H1 (cell line): ENCODE data around the gene LTC4S. TPM values are rescaled to one million over a fixed set of nuclear protein-coding genes. Genes with fewer than 3 reads are reported as not detected.

Experiments
- CHD1 ChIP-seq: IDR thresholded peaks from 2 replicates; pipeline ENCODE4 v1.6.1; 2012; ENCODE audit warnings: low read depth, low read length, improper control_type of control experiment
- FOSL1 ChIP-seq: IDR thresholded peaks from 2 replicates; pipeline ENCODE4 v1.6.1; 2011; ENCODE audit warnings: mild to moderate bottlenecking, low read depth, low read length, moderate library complexity; ENCODE audit not compliant: insufficient read depth
- HDAC2 ChIP-seq, 2 experiments: fragments of 300-600 bp in 1 of 2; sonication (generic) in 1 of 2; IDR thresholded peaks; 2 replicates each; pipeline ENCODE4 v1.6.1; 2011 to 2012; ENCODE audit warnings: low read depth in 2 of 2, low read length in 2 of 2, mild to moderate bottlenecking in 2 of 2, moderate library complexity in 2 of 2, borderline replicate concordance in 1 of 2, inconsistent platforms in 1 of 2
- PHF8 ChIP-seq: fragments of 200-600 bp; sonication (generic); conservative IDR thresholded peaks from 2 replicates; pipeline ENCODE4 v1.7.1; 2012; ENCODE audit warnings: low read depth, mild to moderate bottlenecking, inconsistent platforms, low read length, moderate library complexity
- POLR2AphosphoS5 ChIP-seq: IDR thresholded peaks from 2 replicates; pipeline ENCODE4 v1.6.1; 2011; ENCODE audit warnings: low read depth, low read length
- RBBP5 ChIP-seq: IDR thresholded peaks from 2 replicates; pipeline ENCODE4 v1.7.1; 2012; ENCODE audit warnings: low read depth, mild to moderate bottlenecking, inconsistent platforms, low read length, moderate library complexity, borderline replicate concordance
- SP2 ChIP-seq: IDR thresholded peaks from 2 replicates; pipeline ENCODE4 v1.6.1; 2012; ENCODE audit warnings: mild to moderate bottlenecking, low read length, inconsistent platforms
- SRF ChIP-seq: IDR thresholded peaks from 2 replicates; pipeline ENCODE4 v1.6.1; 2011; ENCODE audit warnings: mild to moderate bottlenecking, low read depth, low read length, moderate library complexity
- polyA plus RNA-seq, 7 experiments: library from polyadenylated mRNA; depleted of rRNA in 3 of 7; stranded (reverse) in 5 of 7; unstranded in 2 of 7; fragments of >200 nt in 5 of 7; fragments of 200-250 nt in 2 of 7; gene quantifications; 1 replicate in 5 of 7; 2 replicates in 1 of 7; 4 replicates in 1 of 7; pipeline versions ENCODE4 v1.2.1 to v1.2.3, GENCODE V29; 2011 to 2013; ENCODE audit warnings: missing spikeins in 2 of 7, mixed read lengths in 2 of 7
- total RNA-seq: library from RNA; stranded (reverse); fragmentation: NEBNext Ultra II Directional; extraction: Animal tissue kit (Norgen Biotek cat#: 25700); gene quantifications from 2 replicates; pipeline ENCODE4 v1.2.1, GENCODE V29; 2021
- TF ChIP-seq, protein P1 (sequence below): IDR thresholded peaks from 2 replicates; pipeline ENCODE4 v1.6.1; 2012; ENCODE audit warnings: inconsistent platforms
- TF ChIP-seq, protein P2 (sequence below): fragments of 300-600 bp; sonication (generic); IDR thresholded peaks from 2 replicates; pipeline ENCODE4 v1.7.1; 2012; ENCODE audit warnings: low read length, moderate library complexity, mild to moderate bottlenecking, inconsistent platforms; ENCODE audit not compliant: insufficient replicate concordance

Gene LTC4S
- total and polyA plus RNA-seq, 2 of the 8 experiments (the other 6 are each of a cell fraction or from before 2014, with no cell fraction given) = 2.2 to 3.7 TPM

DNA sequence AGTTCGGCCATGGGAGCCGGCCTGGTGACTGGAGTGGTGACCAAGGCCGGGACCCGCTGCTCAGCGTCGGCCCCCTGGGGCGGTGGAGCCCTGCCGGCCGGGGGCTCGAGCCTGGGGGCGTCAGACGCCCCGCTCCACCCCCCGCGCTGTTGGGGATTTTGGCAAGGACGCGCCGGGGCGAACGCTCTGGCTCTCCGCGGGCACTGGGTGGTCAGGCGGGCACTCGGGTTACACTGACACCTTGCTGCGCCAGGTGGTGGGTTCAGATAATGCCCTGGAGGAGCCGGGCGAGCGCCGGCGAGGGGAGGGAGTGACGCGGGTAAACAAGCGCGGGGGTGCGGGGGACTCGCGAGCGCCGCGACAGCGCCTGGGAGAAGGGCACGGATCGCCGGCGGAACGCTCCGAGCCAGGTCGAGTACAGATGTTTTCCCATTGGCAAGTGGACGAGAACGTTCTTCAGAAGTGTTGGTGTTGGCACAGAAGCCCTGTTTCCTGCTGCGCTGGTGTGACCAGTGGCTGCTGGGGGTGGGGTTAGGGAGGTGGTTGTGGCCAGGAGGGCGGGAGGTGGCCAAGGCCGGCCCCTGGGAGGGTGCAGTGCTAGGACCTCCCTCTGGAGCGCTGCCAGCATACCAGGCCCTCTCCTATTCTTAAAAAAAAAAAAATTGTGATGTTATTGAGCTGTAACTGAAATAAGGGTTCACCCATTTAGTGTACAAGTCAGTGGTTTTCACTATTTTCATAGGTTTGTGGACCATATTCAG is 27.7 kb downstream of the LTC4S start (continued):
- TF ChIP-seq SRF (no peak), CHD1 (no peak), FOSL1 (no peak), RBBP5 (no peak; the same call in 1 of the 2 replicates), HDAC2 (IDR thresholded peaks at IDR 0.05; ENCODE audit: borderline replicate concordance in 1 of 2, low read depth in 2 of 2, low read length in 2 of 2) (peak in 1 of 2 experiments; percentile 27; a peak in 1 of 4 replicates), PHF8 (no peak), SP2 (no peak), POLR2AphosphoS5 (peak; percentile 90)
- TF ChIP-seq, protein P1, sequence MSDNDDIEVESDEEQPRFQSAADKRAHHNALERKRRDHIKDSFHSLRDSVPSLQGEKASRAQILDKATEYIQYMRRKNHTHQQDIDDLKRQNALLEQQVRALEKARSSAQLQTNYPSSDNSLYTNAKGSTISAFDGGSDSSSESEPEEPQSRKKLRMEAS = peak; percentile 4; the same call in 1 of the 2 replicates
- TF ChIP-seq, protein P2, sequence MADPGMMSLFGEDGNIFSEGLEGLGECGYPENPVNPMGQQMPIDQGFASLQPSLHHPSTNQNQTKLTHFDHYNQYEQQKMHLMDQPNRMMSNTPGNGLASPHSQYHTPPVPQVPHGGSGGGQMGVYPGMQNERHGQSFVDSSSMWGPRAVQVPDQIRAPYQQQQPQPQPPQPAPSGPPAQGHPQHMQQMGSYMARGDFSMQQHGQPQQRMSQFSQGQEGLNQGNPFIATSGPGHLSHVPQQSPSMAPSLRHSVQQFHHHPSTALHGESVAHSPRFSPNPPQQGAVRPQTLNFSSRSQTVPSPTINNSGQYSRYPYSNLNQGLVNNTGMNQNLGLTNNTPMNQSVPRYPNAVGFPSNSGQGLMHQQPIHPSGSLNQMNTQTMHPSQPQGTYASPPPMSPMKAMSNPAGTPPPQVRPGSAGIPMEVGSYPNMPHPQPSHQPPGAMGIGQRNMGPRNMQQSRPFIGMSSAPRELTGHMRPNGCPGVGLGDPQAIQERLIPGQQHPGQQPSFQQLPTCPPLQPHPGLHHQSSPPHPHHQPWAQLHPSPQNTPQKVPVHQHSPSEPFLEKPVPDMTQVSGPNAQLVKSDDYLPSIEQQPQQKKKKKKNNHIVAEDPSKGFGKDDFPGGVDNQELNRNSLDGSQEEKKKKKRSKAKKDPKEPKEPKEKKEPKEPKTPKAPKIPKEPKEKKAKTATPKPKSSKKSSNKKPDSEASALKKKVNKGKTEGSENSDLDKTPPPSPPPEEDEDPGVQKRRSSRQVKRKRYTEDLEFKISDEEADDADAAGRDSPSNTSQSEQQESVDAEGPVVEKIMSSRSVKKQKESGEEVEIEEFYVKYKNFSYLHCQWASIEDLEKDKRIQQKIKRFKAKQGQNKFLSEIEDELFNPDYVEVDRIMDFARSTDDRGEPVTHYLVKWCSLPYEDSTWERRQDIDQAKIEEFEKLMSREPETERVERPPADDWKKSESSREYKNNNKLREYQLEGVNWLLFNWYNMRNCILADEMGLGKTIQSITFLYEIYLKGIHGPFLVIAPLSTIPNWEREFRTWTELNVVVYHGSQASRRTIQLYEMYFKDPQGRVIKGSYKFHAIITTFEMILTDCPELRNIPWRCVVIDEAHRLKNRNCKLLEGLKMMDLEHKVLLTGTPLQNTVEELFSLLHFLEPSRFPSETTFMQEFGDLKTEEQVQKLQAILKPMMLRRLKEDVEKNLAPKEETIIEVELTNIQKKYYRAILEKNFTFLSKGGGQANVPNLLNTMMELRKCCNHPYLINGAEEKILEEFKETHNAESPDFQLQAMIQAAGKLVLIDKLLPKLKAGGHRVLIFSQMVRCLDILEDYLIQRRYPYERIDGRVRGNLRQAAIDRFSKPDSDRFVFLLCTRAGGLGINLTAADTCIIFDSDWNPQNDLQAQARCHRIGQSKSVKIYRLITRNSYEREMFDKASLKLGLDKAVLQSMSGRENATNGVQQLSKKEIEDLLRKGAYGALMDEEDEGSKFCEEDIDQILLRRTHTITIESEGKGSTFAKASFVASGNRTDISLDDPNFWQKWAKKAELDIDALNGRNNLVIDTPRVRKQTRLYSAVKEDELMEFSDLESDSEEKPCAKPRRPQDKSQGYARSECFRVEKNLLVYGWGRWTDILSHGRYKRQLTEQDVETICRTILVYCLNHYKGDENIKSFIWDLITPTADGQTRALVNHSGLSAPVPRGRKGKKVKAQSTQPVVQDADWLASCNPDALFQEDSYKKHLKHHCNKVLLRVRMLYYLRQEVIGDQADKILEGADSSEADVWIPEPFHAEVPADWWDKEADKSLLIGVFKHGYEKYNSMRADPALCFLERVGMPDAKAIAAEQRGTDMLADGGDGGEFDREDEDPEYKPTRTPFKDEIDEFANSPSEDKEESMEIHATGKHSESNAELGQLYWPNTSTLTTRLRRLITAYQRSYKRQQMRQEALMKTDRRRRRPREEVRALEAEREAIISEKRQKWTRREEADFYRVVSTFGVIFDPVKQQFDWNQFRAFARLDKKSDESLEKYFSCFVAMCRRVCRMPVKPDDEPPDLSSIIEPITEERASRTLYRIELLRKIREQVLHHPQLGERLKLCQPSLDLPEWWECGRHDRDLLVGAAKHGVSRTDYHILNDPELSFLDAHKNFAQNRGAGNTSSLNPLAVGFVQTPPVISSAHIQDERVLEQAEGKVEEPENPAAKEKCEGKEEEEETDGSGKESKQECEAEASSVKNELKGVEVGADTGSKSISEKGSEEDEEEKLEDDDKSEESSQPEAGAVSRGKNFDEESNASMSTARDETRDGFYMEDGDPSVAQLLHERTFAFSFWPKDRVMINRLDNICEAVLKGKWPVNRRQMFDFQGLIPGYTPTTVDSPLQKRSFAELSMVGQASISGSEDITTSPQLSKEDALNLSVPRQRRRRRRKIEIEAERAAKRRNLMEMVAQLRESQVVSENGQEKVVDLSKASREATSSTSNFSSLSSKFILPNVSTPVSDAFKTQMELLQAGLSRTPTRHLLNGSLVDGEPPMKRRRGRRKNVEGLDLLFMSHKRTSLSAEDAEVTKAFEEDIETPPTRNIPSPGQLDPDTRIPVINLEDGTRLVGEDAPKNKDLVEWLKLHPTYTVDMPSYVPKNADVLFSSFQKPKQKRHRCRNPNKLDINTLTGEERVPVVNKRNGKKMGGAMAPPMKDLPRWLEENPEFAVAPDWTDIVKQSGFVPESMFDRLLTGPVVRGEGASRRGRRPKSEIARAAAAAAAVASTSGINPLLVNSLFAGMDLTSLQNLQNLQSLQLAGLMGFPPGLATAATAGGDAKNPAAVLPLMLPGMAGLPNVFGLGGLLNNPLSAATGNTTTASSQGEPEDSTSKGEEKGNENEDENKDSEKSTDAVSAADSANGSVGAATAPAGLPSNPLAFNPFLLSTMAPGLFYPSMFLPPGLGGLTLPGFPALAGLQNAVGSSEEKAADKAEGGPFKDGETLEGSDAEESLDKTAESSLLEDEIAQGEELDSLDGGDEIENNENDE = no peak
